CD4-positive, alpha-beta T cell treated with Interferon gamma for 1 hour (primary cell): ENCODE results near the gene NHERF1.

Experiments used
- DNase-seq: peaks from one replicate; pipeline ENCODE4 v3.0.0-alpha.2; 2020

The NHERF1 gene

DNA sequence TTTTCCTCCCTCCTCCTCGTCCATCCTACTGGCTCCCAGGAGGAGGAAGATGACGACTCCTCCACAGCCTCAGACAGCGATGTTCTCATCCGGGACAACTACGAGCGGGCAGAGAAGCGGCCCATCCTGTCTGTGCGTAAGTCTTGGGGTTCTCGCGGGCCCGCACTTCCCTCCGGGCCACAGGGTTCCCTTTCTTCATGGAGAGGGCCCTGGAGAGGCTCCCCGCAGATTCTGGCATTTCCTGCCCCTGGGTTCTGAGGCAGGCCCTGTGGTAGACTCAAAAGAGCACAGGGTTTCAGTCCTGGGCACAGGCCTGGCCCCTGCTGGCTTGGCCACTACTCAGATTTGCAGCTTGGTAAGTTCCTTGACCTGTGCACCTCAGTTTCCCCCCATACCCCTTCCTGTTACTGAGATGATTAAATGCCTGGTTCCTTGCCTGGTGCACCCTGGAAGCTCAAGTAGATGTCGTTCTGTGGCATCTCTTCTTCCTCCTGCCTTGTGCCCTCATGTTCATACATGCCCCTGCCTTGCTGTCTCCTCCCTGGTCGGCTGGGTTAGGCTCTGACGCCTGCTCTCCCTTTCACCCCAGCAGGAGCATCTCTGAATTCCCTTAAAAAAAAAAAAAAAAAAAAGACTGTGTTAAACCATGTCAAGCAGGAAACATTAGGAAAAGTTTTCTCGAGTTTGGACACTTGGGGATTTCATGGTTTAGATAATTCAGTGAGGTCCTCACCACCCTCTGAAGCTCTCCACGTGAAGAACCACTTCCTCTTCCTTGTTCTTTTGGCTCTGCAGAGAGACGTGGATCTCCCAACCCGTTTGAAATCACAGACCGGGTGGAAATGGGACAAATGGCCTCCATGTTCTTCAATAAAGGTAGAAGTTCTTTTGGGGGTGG is 42.0 kb downstream of the NHERF1 start:
- DNase-seq = no peak

DNA sequence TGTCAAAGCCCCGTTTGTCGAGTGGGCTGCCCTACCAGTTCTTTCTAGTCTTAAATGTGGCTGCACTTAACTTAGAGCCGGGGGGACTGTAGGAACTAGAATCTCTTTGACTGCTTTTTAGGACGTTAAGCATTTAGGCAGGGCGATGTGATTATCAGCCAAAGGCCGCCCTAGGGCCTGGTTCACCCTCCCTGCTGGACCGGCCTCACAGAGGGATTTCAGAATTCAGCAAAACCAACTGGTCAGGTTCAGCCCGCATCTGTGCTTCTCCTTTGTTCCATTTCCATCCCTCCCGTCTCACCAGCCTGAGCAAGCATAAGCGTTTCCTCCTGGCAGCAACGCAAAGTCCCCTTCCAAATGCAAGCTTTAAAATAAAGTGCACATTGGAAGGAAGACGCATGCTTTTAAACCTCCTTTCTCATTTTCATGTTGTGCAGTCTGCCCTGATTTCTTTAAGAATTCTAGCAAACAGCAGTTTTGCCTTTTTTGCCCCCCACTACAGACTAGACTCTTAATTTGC is 44.2 kb downstream of the NHERF1 start:
- no peak for DNase-seq

DNA sequence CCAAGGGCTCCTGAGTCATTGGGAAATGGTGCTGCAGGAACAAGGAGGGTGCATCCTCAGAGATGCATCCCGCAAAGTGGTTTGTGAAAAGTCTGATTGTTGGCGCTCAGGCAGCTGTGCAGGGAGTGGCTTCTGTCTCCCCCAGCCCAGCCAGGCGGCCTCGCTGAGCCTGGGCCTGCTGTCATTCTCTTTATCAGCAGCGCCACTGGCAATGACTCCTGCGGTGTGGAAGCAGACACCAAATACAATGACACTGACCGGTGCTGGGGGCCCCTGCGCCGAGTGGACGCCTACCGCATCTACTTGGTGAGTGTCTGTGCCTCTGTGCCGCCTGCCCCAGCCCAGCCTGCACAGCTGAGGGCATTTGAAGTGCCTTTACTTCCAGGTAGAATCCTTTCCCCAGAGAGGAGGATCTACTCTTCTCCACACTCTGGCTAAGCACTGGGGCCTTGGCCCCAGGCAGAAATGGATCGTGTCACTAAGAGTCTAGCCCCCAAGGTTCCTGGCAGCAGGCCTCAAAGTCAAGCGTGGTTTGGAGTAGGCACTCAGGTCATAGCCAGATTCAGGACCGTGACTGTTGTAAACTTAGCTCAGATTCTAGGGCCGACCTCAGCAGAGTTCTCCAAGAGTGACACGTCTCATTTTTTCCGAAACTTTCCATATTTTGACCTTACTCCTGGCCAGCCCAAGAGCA is 47.0 kb downstream of the NHERF1 start:
- DNase-seq = no peak

GRCh38 chr17:74796211-74796610 is 47.8 kb downstream of the NHERF1 start:
- no peak for DNase-seq

DNA sequence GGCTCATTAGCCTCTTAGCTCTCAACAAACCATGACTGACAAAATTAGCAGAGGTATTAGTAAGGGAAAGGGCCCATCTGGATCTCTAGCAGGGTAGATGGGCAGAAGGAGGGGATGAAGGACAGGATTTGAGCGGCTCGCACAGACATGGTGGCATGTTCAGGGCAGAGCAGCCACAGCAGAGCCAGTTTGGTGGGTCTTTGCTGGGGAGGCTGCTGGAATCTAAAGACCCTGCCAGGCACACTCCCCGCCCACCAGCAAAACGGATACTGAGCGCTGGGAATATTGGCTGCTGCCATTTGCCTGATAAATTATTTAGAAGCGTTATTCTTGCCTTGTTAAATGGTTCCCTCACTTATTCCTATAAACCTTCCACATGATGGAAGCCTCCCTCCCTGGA is 48.4 kb downstream of the NHERF1 start:
- no peak for DNase-seq

- no peak for DNase-seq
Observed at GRCh38 chr17:74797824-74798223, 49.4 kb downstream of the NHERF1 start.

GRCh38 chr17:74798239-74798707 is 49.8 kb downstream of the NHERF1 start:
- DNase-seq = no peak

DNA sequence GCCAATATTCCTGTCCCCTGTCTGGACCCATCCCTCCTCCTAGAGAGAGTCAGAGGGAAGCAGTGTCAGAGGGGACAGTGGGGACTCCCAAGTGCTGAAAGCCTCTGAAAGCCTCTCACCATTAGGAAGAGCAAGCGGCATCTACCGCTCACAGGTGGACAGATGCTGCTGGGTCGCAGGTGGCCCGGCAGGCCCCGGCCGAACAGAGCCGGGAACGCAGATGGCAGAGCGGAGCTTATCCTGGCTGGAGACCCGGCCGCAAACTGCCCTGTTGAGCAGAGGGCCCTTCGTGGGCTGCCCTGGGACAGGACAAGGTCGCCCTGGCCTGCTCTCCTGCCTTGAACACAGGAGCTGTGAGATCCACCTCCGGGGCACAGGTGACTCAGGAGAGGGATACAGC is 50.7 kb downstream of the NHERF1 start:
- no peak for DNase-seq

DNA sequence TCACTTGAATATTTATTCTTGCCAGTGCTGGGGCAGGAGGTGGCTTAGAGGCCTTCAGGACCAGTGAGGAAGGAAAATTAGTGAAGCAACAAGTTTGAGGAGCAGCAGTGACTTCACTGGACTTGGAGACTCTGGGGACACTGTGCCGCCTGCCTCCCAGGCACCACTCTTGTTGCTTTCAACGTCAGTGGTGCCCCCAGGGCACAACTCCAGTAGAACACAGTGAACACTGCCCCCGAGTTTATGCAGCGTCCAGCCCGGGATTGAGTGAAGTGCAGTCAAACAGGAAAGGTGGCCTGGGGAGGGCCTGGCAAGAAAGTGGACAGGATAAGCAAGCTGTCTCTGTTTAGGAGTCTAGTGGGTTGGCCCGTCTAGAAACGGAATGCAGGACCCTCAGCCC is 52.1 kb downstream of the NHERF1 start:
- DNase-seq = no peak

DNA sequence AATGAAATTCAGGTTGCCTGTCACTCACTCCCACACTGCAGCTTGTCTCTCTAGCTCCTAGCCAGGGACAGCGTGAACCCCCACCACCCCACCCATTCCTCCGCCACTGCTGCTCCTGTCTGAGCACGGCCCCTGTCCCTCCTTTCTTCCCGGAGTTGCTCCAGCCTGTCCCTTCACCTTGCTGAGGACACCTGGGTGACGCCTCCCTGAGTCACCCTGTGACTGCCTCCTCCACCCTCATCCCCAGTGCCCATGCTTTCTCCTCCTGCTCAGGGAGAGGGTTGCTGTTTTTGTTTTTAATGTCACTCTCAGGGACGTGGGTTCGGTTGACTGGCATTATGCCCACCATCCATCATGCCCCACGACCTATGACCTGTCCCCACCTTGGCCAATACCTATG is 53.5 kb downstream of the NHERF1 start:
- no peak for DNase-seq

DNA sequence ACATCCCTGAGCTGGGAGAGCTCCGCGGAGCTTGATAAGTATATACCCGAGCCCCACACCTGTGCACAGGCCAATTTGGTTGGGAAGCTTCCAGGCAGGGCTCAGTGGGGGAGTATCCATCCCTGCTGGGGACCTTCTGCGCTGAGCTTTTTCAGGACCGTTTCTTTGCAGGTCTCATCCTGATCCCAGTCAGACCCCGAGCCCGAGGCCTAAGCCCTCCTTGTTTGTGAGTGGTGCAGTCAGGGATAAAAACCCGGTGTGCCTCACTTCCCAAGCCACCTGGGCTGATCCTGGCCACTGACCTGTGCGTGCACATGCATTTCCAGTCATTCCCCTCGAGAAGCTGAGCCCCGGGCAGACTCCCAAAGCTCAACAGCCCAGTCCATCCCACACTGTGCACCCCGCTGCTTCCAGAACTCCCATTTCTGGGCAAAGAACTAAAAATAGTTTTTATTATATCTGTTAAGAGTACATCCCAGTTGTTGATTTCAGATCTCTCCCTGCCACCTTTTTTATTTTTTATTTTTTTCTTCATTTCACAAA is 55.0 kb downstream of the NHERF1 start:
- DNase-seq = no peak

- DNase-seq = no peak
Observed at GRCh38 chr17:74803971-74804370, 55.5 kb downstream of the NHERF1 start.

GRCh38 chr17:74804683-74805082 is 56.3 kb downstream of the NHERF1 start:
- no peak for DNase-seq

DNA sequence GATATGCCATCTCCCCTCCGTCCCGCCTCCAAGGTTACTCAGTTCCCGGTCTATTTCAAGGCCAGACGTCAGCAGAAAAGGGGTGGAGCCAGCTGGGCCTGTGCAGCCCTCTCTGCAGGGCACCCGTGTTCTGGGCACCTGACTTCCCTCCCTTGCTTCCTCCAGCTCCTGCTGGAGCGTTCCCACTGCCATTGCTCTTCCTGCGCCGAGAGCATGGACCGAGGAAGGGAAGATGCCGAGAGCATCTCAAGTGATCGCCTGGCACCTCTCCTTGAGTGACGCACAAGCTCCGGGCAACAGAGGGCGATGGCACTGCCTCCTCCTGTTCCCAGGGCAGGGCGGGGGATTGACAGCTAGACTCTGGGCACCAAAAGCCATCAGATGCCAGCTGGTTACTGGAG is 57.2 kb downstream of the NHERF1 start:
- no peak for DNase-seq

DNA sequence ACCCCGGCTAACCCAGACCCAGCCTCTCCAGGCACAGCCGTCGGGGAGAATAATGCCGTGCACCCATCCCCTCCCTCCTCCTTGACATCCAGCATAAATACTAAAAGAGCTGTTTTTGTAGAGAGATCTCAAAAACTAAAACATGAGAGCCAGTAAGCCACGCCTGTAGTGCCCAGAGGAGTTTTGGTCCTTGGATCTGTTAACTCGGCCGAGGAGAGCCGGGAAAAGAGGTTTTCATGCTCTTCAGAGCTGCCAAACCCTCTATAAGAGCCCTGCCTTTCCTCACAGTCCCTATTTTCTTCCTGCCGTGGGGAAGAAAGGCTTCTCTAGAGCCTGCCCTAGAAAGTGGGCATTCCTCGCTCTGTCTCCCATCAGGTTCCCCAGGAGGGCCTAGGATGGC is 57.9 kb downstream of the NHERF1 start:
- no peak for DNase-seq

- DNase-seq = no peak
Observed at GRCh38 chr17:74807441-74807840, 59.0 kb downstream of the NHERF1 start.

GRCh38 chr17:74807925-74808324 is 59.5 kb downstream of the NHERF1 start:
- no peak for DNase-seq

DNA sequence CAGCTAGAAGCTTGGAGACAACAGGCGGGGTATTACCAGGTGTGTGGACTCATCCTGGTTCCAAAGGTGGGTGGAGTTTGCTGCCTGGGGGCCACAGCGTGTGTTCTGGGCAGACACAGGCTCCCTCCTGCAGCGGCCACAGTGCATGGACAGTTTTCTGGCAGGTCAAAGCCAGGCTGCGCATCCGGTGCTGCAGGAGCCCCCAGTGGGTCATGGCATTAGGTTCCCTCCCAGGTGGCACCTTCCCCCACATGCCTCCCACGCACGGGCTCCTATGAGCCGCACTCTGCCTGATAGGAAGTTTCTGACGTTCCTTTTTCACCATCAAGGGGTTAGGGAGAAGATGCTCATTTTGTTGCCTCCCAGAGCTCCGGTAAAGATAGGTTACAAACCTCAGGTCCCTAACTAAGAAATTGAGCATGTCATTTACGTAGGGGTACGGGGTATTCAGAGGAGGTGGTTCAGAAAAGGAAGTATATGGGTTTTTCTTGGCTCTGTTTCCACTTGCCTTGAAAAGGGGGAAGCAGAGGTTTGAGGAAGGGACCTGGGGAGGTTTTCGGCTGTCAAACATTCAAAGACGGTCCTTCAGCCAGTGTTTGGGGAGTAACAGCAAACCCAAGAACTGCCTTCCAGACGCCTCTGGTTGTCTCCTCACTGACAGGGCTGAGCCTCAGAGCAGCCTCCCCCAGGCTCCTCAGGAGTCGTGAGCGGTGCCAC is 60.4 kb downstream of the NHERF1 start:
- DNase-seq = no peak

DNA sequence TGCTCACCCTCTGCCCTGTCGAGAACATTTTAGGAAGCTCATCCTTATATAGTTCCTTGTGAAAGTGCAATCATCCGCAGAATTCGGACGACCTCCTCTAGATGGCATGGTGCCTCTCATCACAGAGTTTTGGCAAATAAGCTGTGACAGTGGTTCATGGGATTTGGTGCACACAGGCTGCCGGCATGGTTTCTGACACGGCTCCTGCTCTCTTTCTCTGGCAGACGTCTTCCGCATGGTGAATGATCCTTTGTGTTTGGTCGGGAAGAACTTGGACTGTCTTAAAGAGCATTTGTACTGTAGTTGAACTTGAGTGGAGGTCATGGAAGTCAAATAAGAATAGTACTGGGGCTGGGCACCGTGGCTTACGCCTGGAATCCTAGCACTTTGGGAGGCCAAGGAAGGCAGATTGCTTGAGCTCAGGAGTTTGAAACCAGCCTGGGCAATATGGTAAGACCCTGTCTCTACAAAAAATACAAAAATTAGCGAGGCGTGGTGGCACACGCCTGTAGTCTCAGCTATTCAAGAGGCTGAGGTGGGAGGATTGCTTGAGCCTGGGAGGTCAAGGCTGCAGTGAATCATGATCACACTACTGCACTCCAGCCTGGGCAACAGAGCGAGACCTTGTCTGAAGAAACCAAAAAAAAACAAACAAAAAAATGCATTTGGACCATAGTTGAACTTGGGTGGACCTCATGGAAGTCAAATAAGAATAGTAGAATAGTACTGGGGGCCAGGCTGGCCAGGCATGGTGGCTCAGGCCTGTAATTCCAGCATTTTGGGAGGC is 62.5 kb downstream of the NHERF1 start:
- DNase-seq = no peak

GRCh38 chr17:74812109-74813009 is 63.9 kb downstream of the NHERF1 start:
- no peak for DNase-seq

DNA sequence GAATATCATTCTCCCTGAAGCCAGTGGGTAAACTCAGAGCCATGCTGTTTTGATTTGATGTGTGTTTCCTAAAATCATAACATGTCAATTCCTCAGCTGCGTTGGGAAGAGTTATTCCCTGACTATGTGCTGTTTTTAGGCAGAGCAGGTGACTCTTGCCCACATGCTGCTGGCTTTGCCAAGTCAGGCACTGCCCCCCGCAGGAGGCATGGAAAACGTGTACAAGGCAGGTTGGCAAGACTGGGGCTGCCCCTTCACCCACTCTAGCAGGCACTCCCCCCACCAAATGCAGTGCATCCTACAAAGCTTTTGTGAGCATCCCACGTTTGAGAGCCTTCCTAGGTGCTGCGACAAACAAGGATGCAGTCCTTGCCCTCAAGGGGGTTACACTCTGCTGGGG is 66.0 kb downstream of the NHERF1 start:
- no peak for DNase-seq
